SK-N-MC (cell line): ENCODE results near the gene ACOT4.

Experiments
- EZH2 ChIP-seq: fragments of 200-600 bp; sonication (generic); IDR thresholded peaks from one replicate; pipeline ENCODE4 v1.6.1; 2017; ENCODE audit warnings: antibody characterized with exemption
- POLR2AphosphoS5 ChIP-seq: IDR thresholded peaks from 2 replicates; pipeline ENCODE4 v1.6.1; 2012; ENCODE audit warnings: mild to moderate bottlenecking, low read depth, low read length, borderline replicate concordance

GRCh38 chr14:73644531-73645247 lies 53.0 kb downstream of the ACOT4 start, which contains the start of gene DNAL1:
- no peak for TF ChIP-seq EZH2
- TF ChIP-seq POLR2AphosphoS5, result peak; percentile 93
